T-helper 1 cell treated with Interleukin-12 subunit alpha and Interleukin-12 subunit beta and Interleukin-4 antibody, amounts not matched to agents 30 μg/mL and 1 μg/mL, for 36 hours (primary cell): ENCODE results near the gene C2orf69.

ENCODE experiments used
- H3K27ac Mint-ChIP-seq: one replicate; pipeline ENCODE4 v1.8.0; 2021; ENCODE audit warnings: mild to moderate bottlenecking, mixed read lengths
- H3K27me3 Mint-ChIP-seq: one replicate; pipeline ENCODE4 v1.8.0; 2021; ENCODE audit warnings: low read depth, mixed read lengths
- H3K36me3 Mint-ChIP-seq: one replicate; pipeline ENCODE4 v1.8.0; 2021; ENCODE audit warnings: low read depth, mixed read lengths
- H3K4me1 Mint-ChIP-seq: one replicate; pipeline ENCODE4 v1.8.0; 2021; ENCODE audit warnings: low read depth, mixed read lengths
- H3K4me3 Mint-ChIP-seq: one replicate; pipeline ENCODE4 v1.8.0; 2021; ENCODE audit warnings: mild to moderate bottlenecking, moderate library complexity, mixed read lengths
- H3K9me3 Mint-ChIP-seq: one replicate; pipeline ENCODE4 v1.8.0; 2021; ENCODE audit warnings: mixed read lengths

C2orf69 gene

DNA sequence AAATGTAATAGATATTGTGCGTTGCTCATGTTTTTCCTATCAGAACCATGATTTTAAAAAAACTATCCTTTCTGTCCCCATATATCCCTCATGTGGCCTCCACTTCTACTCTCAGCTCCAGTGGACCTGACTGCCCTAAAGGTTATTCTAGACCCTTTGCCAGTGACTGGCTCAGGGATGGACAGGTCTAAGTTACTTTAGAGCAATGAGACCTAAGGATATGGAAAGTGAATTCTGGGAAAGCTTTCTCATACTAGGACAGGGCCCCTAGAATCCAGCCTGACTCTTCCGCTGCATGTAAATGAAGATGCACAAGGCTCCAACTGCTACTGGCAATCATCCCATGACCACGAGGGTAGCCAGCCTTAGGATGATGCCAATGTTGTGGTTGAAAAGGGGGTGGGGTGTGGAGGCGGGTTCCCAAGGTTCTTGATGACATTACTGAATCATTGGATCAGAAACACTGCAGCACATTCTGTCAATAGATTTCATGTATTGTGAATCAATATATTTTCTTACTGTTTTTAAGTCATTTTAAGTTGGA is 21.3 kb downstream of the C2orf69 start:
- peaks cover 12% of the 10 kb centered on the region for H3K4me1 Mint-ChIP-seq
- no peak overlapping the region for H3K27ac Mint-ChIP-seq
- no peak overlapping the region for H3K4me3 Mint-ChIP-seq
- no peaks in the 10 kb centered on the region for H3K9me3 Mint-ChIP-seq
- no peaks in the 10 kb centered on the region for H3K27me3 Mint-ChIP-seq
- peaks cover 30% of the 10 kb centered on the region for H3K36me3 Mint-ChIP-seq

DNA sequence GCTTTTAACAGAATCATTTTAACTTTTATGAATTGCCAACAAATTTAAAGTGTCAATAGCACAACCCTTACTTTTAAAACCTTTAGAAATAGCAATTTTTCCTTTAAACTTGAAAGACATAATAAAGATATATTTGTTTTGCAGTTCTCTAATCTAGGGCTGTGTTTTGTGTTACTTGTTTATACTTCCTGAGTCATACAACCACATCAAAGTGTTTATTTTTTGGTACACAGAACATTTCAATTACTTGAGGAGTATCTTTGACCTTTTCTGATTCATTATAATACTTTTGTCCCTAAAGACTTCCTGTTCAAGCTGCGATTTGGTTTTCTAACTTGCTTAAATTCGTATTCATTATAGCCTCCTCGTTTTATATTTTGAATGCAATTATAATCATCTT is 22.4 kb downstream of the C2orf69 start:
- Mint-ChIP-seq H3K27ac (no peak overlapping the region), H3K4me3 (no peak overlapping the region), H3K27me3 (no peaks in the 10 kb centered on the region), H3K4me1 (peaks cover 9% of the 10 kb centered on the region), H3K9me3 (no peaks in the 10 kb centered on the region), H3K36me3 (peaks cover 29% of the 10 kb centered on the region)

DNA sequence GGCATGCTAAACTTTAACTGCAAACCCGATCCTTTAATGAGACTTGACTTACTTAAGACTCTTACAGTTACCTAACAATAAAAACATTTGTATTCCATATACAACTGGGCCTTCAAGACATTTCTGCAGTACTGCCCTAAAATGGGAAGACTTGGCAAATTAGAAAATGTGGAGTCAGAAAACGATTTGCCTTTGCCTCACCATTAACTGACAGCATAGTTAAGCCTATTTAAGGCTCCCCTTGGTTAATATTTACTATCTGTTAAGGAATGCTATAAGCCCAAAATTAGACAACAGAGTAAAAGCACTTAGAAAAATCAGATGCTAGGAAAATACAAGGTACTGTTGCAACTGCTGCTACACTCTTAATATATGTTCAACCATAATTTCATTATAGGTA is 25.5 kb downstream of the C2orf69 start:
- Mint-ChIP-seq H3K4me3 (no peak overlapping the region), H3K27ac (no peak overlapping the region), H3K4me1 (peaks cover 9% of the 10 kb centered on the region), H3K36me3 (peaks cover 27% of the 10 kb centered on the region), H3K9me3 (no peaks in the 10 kb centered on the region), H3K27me3 (no peaks in the 10 kb centered on the region)

DNA sequence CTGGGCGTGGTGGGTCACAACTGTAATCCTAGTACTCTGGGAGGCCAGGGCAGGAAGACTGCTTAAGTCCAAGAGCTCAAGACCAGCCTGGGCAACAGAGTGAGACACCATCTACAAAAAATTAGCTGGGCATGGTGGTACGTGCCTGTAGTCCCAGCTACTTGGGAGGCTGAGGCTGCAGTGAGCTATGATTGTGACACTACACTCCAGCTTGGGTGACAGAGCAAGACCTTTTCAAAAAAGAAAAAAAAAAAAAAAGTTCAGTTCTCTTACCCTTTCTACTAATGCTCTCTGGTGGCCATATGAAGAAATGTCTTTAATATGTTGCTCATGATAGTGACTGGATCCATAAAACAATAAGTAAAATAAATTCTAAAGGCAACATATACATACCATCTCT is 29.3 kb downstream of the C2orf69 start:
- Mint-ChIP-seq H3K4me1 (peaks cover 7% of the 10 kb centered on the region), H3K36me3 (peaks cover 25% of the 10 kb centered on the region), H3K4me3 (no peak overlapping the region), H3K27ac (no peak overlapping the region), H3K9me3 (no peaks in the 10 kb centered on the region), H3K27me3 (no peaks in the 10 kb centered on the region)

DNA sequence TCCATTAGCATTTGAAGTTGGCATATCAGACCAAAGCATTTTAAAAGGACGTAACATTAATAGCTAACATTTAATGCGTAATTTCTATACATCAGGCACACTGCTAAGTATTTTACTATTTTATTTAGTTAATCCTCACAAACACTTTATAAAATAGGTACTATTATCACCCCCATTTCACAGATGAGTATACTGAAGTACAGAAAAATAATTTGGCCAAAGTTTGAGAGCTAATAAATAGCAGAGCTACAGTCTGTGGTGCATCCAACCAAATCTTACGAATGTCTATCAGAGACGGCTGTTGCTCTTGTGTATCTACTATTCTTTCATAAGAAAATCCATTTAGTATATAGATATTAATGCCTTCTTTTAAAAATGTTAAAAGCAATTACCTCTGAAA is 32.3 kb downstream of the C2orf69 start:
- H3K4me1 Mint-ChIP-seq, result peaks cover 23% of the 10 kb centered on the region
- no peaks in the 10 kb centered on the region for H3K27me3 Mint-ChIP-seq
- H3K36me3 Mint-ChIP-seq, result peaks cover 34% of the 10 kb centered on the region
- no peak overlapping the region for H3K27ac Mint-ChIP-seq
- H3K9me3 Mint-ChIP-seq, result no peaks in the 10 kb centered on the region
- H3K4me3 Mint-ChIP-seq, result no peak overlapping the region

DNA sequence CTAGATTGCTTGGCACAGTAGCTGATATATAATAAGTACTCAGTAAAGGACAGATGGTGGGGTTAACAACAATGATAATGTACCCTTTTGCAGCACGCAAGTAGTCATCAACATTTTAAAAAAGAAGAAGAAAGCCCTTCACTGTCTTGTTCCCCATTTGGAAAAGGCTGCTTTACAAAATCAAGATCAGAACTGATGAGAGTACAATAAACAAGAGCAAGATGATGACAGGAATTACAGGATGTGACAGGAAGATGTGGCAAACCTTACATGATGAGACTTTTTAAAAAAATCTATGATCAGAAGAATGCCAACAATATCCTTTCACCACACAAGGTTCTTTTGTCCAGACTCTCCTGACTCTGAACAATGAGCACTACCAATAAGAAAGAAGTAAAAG is 35.1 kb downstream of the C2orf69 start:
- Mint-ChIP-seq H3K4me3 (no peak overlapping the region), H3K9me3 (no peaks in the 10 kb centered on the region), H3K36me3 (peaks cover 35% of the 10 kb centered on the region), H3K4me1 (peaks cover 36% of the 10 kb centered on the region), H3K27ac (peak overlapping the region; percentile 11), H3K27me3 (no peaks in the 10 kb centered on the region)

DNA sequence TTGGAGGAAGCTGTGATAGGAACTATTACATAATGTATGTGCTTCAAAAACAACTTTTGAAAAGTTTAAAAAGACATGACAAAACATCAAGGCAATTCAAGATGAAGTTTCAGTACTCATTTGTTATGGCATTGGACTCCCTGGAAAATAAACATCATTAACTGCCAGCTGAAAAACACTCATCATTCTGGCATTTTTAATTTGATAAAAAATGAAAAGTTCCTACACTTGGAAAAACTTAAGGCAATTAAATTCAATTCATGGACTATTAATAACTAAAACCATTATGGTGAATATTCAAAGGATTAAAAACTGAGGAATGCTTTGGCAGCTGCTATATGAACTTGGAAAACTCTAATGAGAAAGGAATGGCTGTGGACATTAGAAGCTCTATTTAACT is 35.7 kb downstream of the C2orf69 start:
- Mint-ChIP-seq H3K27me3 (no peaks in the 10 kb centered on the region), H3K9me3 (no peaks in the 10 kb centered on the region), H3K4me1 (peaks cover 40% of the 10 kb centered on the region), H3K4me3 (no peak overlapping the region), H3K36me3 (peaks cover 35% of the 10 kb centered on the region), H3K27ac (no peak overlapping the region)

DNA sequence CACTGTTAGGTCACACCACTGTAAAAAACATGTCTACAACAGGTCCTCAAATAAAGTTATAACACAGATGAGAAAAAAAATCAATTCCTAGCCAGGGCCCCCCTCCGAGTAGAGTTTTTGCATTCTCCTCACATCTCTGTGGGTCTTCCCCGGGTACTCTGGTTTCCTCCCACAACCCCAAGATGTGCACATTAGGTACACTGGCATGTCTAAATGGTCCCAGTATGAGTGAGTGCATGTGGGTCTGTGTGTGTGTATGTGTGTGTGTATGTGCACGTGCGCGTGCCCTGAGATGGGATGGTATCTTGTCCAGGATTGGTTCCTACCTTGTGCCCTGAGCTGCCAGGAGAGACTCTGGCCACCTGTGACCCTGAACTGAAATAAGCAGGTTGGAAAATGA is 39.3 kb downstream of the C2orf69 start:
- peaks cover 49% of the 10 kb centered on the region for H3K4me1 Mint-ChIP-seq
- no peaks in the 10 kb centered on the region for H3K27me3 Mint-ChIP-seq
- no peaks in the 10 kb centered on the region for H3K9me3 Mint-ChIP-seq
- H3K36me3 Mint-ChIP-seq, result peaks cover 27% of the 10 kb centered on the region
- H3K4me3 Mint-ChIP-seq, result peak overlapping the region; percentile 66
- peak overlapping the region; percentile 74 for H3K27ac Mint-ChIP-seq

DNA sequence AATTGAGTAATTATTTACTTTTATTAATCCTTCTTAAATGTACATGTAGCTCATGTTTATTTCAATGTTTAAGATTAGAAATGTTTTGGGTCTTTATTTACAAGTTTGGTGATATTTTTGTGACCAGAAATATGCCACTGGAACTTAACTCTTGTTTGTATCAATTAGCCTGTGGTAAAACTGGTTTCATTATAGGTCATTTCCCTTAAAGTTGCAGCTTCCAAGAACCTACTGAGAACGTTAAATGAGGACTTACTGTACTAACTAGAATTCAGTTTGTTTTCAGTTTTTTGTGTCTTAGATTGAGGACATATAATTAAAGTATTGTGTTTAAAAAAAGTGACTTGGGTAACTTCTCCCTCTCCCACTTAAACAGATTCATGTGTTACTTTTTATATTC is 39.9 kb downstream of the C2orf69 start:
- H3K4me3 Mint-ChIP-seq, result no peak overlapping the region
- no peaks in the 10 kb centered on the region for H3K27me3 Mint-ChIP-seq

DNA sequence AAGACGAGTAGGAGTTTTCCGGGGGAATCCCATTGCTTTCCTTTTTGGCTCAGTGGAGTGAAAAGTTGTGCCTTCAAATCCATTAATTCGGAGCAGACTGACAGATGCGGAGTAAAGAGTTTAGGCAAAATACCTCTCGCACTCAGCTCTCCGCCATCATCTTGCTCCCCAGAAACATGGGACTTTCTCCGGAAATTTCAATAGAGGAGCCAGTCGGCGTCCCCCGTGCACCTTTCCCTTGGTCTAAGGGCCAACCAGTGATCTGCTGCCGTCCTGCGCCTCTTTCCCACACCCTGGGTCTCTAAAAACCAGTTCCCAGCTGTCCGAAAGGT is 43.9 kb downstream of the C2orf69 start:
- Mint-ChIP-seq H3K4me1 (peaks cover 52% of the 10 kb centered on the region), H3K27ac (peak overlapping the region; percentile 91), H3K27me3 (no peaks in the 10 kb centered on the region), H3K9me3 (no peaks in the 10 kb centered on the region), H3K36me3 (peaks cover 24% of the 10 kb centered on the region), H3K4me3 (peak overlapping the region; percentile 96)

More for the DNA sequence above, 39.9 kb downstream of the C2orf69 start:
- H3K27ac Mint-ChIP-seq, result no peak overlapping the region
- H3K36me3 Mint-ChIP-seq, result peaks cover 23% of the 10 kb centered on the region
- H3K4me1 Mint-ChIP-seq, result peaks cover 46% of the 10 kb centered on the region
- H3K9me3 Mint-ChIP-seq, result no peaks in the 10 kb centered on the region

DNA sequence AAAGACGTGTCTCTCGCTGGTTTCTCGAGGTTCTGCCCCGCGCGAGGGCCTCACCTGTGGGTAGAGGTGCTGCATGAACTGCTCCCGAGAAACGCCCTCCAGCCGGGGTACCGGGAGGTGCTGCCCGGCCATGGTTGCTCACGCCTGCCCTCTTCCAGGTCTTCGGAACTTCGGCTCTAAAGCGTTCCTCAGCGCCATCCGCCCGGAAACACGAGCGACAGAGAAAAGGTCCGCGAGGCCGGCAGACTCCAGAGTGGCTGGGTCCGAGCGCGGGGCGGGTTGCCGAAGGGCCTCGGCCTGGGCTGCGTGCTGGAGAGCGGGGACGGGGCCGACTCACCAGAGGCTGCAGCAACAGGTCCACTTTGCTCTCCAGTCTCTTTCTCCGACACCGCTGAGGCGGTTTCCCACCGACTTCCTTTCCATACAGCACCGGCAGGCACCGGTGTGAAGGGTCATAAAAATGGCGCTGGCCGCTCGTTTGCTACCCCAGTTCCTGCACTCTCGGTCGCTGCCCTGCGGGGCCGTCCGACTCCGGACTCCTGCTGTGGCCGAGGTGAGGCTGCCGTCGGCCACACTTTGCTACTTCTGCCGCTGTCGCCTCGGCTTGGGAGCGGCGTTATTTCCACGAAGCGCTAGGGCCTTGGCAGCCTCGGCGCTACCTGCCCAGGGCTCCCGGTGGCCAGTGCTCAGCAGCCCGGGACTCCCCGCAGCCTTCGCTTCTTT is 44.4 kb downstream of the C2orf69 start, which contains the start of the genes MAIP1 and TYW5:
Gene MAIP1 (plus strand): TSS at position 244 of the 723 bp plus-strand sequence. CDS start 217 bp downstream, at position 461.
Gene TYW5 (minus strand): TSS at position 153 of the 723 bp plus-strand sequence. CDS start 21 bp downstream, at position 132.
- Mint-ChIP-seq H3K9me3 (no peaks in the 10 kb centered on the region), H3K36me3 (peaks cover 21% of the 10 kb centered on the region), H3K27me3 (no peaks in the 10 kb centered on the region), H3K27ac (peak within 1 kb of the TSS; percentile 91), H3K4me3 (peak within 1 kb of the TSS; percentile 96), H3K4me1 (peaks cover 47% of the 10 kb centered on the region)

DNA sequence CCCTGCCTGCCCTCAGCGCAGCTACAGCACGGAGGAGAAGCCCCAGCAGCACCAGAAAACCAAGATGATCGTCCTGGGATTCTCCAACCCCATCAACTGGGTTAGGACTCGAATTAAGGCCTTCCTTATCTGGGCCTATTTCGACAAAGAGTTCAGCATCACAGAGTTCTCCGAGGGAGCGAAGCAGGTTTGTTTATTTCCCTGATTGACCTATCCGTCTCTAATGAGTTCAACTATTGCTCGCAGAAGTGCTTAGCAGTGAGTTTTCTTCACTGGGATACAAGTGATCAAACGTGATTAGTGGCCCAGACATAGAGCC is 44.9 kb downstream of the C2orf69 start:
- Mint-ChIP-seq H3K27me3 (no peaks in the 10 kb centered on the region), H3K27ac (peak overlapping the region; percentile 91), H3K36me3 (peaks cover 19% of the 10 kb centered on the region), H3K4me1 (peaks cover 44% of the 10 kb centered on the region), H3K9me3 (no peaks in the 10 kb centered on the region), H3K4me3 (peak overlapping the region; percentile 96)

DNA sequence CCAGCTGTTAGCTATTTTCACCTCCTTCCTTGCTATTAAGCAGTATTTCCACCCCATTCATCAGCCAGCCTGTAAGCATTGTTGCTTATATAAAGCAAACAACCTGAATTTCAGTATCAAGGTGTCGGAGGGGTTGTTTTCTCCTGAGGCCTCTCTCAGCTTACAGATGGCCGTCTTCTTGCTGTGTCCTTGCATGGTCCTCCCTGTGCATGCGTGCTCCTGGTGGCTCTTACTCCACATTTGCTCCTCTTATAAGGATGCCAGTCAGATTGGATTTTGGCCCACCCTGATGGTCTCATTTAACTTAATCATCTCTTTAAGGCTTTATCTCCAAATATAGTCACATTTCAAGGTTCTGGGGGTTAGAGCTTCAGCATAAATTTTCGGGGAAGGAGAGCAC is 46.9 kb downstream of the C2orf69 start:
- H3K4me1 Mint-ChIP-seq, result peaks cover 39% of the 10 kb centered on the region
- H3K36me3 Mint-ChIP-seq, result peaks cover 31% of the 10 kb centered on the region
- no peak overlapping the region for H3K27ac Mint-ChIP-seq
- H3K27me3 Mint-ChIP-seq, result no peaks in the 10 kb centered on the region
- no peaks in the 10 kb centered on the region for H3K9me3 Mint-ChIP-seq
- peak overlapping the region; percentile 17 for H3K4me3 Mint-ChIP-seq

DNA sequence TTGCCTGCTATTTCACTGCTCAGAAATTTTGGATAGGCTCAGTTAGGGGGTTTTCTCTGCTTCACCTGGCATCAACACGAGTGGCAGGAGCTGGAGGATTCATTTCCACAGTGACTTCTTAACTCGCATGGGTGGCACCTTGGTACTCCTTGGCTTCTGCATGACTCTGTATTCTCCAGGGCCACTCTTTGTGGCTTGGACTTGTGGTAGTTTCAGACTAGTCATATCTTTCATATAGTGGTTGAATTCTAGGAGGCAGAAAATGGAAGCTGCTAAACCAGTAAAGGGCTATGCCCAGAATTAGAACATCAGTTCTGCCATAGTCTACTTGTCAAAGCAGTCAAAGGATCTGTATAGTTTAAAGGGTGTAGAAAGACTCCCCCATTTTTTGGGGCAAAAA is 51.1 kb downstream of the C2orf69 start:
- Mint-ChIP-seq H3K27ac (peak overlapping the region; percentile 29), H3K36me3 (peaks cover 38% of the 10 kb centered on the region), H3K4me3 (no peak overlapping the region)

DNA sequence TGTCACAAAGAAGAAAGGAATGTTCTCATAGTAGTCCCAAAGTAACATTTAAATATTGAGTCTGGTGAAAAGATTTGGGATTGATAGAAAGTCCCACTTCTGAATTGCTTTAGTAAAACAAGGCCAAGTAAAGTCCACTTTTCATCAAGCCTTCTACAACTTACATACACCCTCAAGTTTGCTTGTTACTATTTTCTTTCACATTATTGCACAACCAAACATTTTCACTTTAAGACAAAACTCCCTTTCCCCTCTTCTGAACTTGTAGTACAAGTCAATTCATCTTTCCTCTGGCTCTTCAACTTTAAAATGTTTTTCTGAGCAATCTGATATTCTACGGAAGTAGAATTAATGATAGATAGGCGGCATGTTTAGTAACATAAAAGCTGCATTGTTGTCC is 55.3 kb downstream of the C2orf69 start:
- Mint-ChIP-seq H3K36me3 (peaks cover 31% of the 10 kb centered on the region), H3K9me3 (no peaks in the 10 kb centered on the region), H3K4me3 (no peak overlapping the region), H3K27ac (no peak overlapping the region), H3K4me1 (peaks cover 10% of the 10 kb centered on the region), H3K27me3 (no peaks in the 10 kb centered on the region)

More for the DNA sequence above, 51.1 kb downstream of the C2orf69 start:
- Mint-ChIP-seq H3K27me3 (no peaks in the 10 kb centered on the region), H3K4me1 (peaks cover 24% of the 10 kb centered on the region), H3K9me3 (no peaks in the 10 kb centered on the region)
